Upper lobe of left lung (tissue), 4 donors: ENCODE results near the gene SPATA2.

Source experiments
- CTCF ChIP-seq, 6 experiments: fragments of 450-650 bp in 4 of 6; fragments of 200-600 bp in 2 of 6; sonication (generic) in 2 of 6; IDR thresholded peaks; one replicate each; pipeline ENCODE4 v1.5.1; 2016 to 2019; ENCODE audit warnings: antibody characterized with exemption in 6 of 6
- EP300 ChIP-seq, 4 donors: sonication (generic); formaldehyde crosslinking; IDR thresholded peaks; one replicate each; pipeline ENCODE4 v1.5.1; 2017; ENCODE audit warnings: antibody characterized with exemption in 4 of 4, control low read depth in 2 of 4
- POLR2A ChIP-seq, 4 donors: fragments of 450-650 bp; IDR thresholded peaks; one replicate each; pipeline ENCODE4 v1.5.1; 2016 to 2017; ENCODE audit warnings: antibody characterized with exemption in 4 of 4, mild to moderate bottlenecking in 2 of 4
- POLR2AphosphoS5 ChIP-seq, 2 donors: sonication (generic); formaldehyde crosslinking; IDR thresholded peaks; one replicate each; pipeline ENCODE4 v1.5.1; 2017; ENCODE audit warnings: antibody characterized with exemption in 2 of 2

GRCh38 chr20:49886571-49887213 is 28.6 kb downstream of the SPATA2 start:
- TF ChIP-seq CTCF (IDR thresholded peaks at IDR 0.05) (no peak), EP300 (IDR thresholded peaks at IDR 0.05) (no peak), POLR2AphosphoS5 (IDR thresholded peaks at IDR 0.05) (no peak), POLR2A (IDR thresholded peaks at IDR 0.05) (no peak)
